Adipocyte (in vitro differentiated cells): ENCODE data around the gene USP17L17.
"Not testable (repeated sequence)": the region's sequence is repeated elsewhere in the genome, so short reads cannot be mapped to it uniquely, and the experiment has no call there.

Experiments used
- DNase-seq: peaks from one replicate; pipeline ENCODE4 v3.0.0-alpha.2; 2015; ENCODE audit warnings: low read depth
- H3K27me3 ChIP-seq: replicated peaks from 2 replicates; pipeline ENCODE4 v1.7.0; 2013; ENCODE audit warnings: mild to moderate bottlenecking, low read length, moderate library complexity; ENCODE audit not compliant: control insufficient read depth, insufficient read depth
- H3K36me3 ChIP-seq: 2 replicates; pipeline ENCODE4 v1.7.0; 2013; ENCODE audit warnings: low read length, mild to moderate bottlenecking, moderate library complexity; ENCODE audit not compliant: control insufficient read depth, insufficient read depth, severe bottlenecking
- H3K4me1 ChIP-seq: 2 replicates; pipeline ENCODE4 v1.7.0; 2013; ENCODE audit warnings: mild to moderate bottlenecking, low read length, moderate library complexity; ENCODE audit not compliant: control insufficient read depth, insufficient read depth
- H3K4me3 ChIP-seq: 2 replicates; pipeline ENCODE4 v1.7.0; 2013; ENCODE audit warnings: mild to moderate bottlenecking, low read length, moderate library complexity
- H3K9ac ChIP-seq: 2 replicates; pipeline ENCODE4 v1.7.0; 2013; ENCODE audit warnings: mild to moderate bottlenecking, low read length, moderate library complexity
- H3K9me3 ChIP-seq: 2 replicates; pipeline ENCODE4 v1.7.0; 2013; ENCODE audit warnings: mild to moderate bottlenecking, low read length, moderate library complexity; ENCODE audit not compliant: control insufficient read depth

Gene USP17L17

DNA sequence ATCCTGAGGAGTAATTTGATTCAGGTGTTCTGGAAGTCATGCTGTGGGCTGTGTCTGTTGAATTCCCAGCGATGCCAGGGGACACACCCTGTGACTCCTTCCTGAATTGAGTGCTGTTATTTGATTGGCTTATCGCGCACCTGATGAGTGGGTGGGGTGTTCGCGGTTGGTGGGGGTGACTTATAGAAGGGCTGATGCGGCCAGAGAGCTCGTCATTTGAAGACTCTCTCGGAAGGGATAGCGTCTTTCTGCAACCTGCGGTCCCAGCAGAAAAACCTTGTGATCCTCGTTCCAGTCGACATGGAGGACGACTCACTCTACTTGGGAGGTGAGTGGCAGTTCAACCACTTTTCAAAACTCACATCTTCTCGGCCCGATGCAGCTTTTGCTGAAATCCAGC, 14.1 kb downstream of the USP17L17 start, which contains the start of gene USP17L20:
USP17L20 (plus strand) TSS at position 301 of the 400 bp plus-strand sequence; CDS start at position 301, 0 bp downstream.
- H3K36me3 ChIP-seq, H3K4me3 ChIP-seq, H3K27me3 ChIP-seq, DNase-seq, H3K4me1 ChIP-seq, H3K9ac ChIP-seq, H3K9me3 ChIP-seq: not testable (repeated sequence)

DNA sequence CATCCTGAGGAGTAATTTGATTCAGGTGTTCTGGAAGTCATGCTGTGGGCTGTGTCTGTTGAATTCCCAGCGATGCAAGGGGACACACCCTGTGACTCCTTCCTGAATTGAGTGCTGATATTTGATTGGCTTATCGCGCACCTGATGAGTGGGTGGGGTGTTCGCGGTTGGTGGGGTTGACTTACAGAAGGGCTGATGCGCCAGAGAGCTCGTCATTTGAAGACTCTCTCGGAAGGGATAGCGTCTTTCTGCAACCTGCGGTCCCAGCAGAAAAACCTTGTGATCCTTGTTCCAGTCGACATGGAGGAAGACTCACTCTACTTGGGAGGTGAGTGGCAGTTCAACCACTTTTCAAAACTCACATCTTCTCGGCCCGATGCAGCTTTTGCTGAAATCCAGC, 18.9 kb downstream of the USP17L17 start, which contains the start of gene USP17L21:
USP17L21 (plus strand) TSS at position 301 of the 400 bp plus-strand sequence; CDS start at position 301, 0 bp downstream.
- DNase-seq, H3K4me3 ChIP-seq, H3K4me1 ChIP-seq, H3K9me3 ChIP-seq, H3K27me3 ChIP-seq, H3K9ac ChIP-seq, H3K36me3 ChIP-seq: not testable (repeated sequence)

DNA sequence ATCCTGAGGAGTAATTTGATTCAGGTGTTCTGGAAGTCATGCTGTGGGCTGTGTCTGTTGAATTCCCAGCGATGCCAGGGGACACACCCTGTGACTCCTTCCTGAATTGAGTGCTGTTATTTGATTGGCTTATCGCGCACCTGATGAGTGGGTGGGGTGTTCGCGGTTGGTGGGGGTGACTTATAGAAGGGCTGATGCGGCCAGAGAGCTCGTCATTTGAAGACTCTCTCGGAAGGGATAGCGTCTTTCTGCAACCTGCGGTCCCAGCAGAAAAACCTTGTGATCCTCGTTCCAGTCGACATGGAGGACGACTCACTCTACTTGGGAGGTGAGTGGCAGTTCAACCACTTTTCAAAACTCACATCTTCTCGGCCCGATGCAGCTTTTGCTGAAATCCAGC, 23.6 kb downstream of the USP17L17 start, which contains the start of gene USP17L22:
USP17L22 (plus strand) TSS at position 301 of the 400 bp plus-strand sequence; CDS start at position 301, 0 bp downstream.
- H3K36me3 ChIP-seq: not testable (repeated sequence)

DNA sequence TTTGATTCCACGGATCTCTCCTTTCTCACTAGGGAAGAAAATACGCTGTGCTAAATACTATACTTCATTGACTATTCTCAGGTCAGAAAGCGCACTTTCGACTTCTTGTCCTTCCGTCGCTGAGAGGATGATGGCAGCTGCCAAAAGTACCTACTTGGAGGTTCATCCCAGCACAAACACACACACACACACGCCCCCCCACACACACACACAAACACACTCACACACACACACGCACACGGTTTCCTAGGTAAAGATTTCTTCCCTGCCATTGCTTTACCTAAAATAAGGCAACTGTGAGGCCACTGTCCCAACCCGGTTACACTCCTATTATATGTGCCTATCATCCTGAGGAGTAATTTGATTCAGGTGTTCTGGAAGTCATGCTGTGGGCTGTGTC, 28.0 kb downstream of the USP17L17 start:
- not testable (repeated sequence) for H3K4me3 ChIP-seq, H3K9ac ChIP-seq, H3K9me3 ChIP-seq, H3K4me1 ChIP-seq, H3K27me3 ChIP-seq, H3K36me3 ChIP-seq, DNase-seq

More for the DNA sequence above, 23.6 kb downstream of the USP17L17 start, which contains the start of gene USP17L22:
- H3K4me1 ChIP-seq, H3K9ac ChIP-seq, H3K27me3 ChIP-seq, DNase-seq, H3K9me3 ChIP-seq, H3K4me3 ChIP-seq: not testable (repeated sequence)
